ENCODE measurements around the gene QRICH1. TPM values are rescaled to one million over a fixed set of nuclear protein-coding genes. Genes with fewer than 3 reads are reported as not detected.
A peak's percentile ranks its signal among the peaks of the same experiment; 100 is the strongest.

Gene QRICH1
- total and polyA plus RNA-seq, 2 donors (not counting 1 experiment from before 2014, with no cell fraction given) = 48.7 to 59.0 TPM

DNA sequence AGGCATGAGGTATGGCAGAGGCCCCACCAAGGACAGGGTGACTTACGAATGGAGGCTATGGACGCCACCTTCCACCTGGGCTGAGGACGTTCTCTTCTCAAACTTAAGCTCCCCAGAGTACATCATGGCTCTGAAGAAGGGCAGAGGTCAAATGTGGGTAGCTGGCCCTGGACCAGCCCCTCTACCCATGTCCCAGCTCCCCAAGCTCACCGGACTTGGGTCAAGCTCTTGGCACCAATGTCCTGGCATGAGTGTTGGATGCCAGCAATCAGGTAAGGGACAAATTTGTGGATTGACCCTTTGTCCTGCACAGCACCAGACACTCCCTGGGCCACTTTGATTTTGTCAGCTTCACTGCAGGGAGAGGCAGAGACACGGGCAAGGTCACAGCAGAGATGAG lies 69.4 kb downstream of the QRICH1 start:
- peaks cover 32% of the 10 kb centered on the region for H3K36me3 ChIP-seq (ENCODE audit: control insufficient read depth, insufficient read depth, low read length)
- H3K27ac ChIP-seq (ENCODE audit: insufficient read depth, low read length) = no peak overlapping the region
- H3K79me2 ChIP-seq (ENCODE audit: control insufficient read depth, insufficient read depth, low read length) = peaks cover 62% of the 10 kb centered on the region
- no peak overlapping the region for H3K4me2 ChIP-seq (ENCODE audit: extremely low read depth, insufficient read depth, low read length)
- no peaks in the 10 kb centered on the region for H3K9me3 ChIP-seq (ENCODE audit: control insufficient read depth, insufficient read depth, low read depth, low read length)
- no peaks in the 10 kb centered on the region for H4K20me1 ChIP-seq (ENCODE audit: control insufficient read depth, extremely low read depth, insufficient read depth, low read length)
- H2AFZ ChIP-seq (ENCODE audit: low read length) = no peak overlapping the region
- TF ChIP-seq, protein P1, sequence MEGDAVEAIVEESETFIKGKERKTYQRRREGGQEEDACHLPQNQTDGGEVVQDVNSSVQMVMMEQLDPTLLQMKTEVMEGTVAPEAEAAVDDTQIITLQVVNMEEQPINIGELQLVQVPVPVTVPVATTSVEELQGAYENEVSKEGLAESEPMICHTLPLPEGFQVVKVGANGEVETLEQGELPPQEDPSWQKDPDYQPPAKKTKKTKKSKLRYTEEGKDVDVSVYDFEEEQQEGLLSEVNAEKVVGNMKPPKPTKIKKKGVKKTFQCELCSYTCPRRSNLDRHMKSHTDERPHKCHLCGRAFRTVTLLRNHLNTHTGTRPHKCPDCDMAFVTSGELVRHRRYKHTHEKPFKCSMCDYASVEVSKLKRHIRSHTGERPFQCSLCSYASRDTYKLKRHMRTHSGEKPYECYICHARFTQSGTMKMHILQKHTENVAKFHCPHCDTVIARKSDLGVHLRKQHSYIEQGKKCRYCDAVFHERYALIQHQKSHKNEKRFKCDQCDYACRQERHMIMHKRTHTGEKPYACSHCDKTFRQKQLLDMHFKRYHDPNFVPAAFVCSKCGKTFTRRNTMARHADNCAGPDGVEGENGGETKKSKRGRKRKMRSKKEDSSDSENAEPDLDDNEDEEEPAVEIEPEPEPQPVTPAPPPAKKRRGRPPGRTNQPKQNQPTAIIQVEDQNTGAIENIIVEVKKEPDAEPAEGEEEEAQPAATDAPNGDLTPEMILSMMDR (conservative IDR thresholded peaks at IDR 0.05 in 1 of 2, IDR thresholded peaks at IDR 0.05 in 1 of 2; ENCODE audit: low read depth in 1 of 2, low read length in 2 of 2) = no peak
- TF ChIP-seq EZH2 (IDR thresholded peaks at IDR 0.05; ENCODE audit: low read length, missing control alignments) = no peak
- no peak for DNase-seq (ENCODE audit: low read depth in 2 of 2)
- peaks cover 14% of the 10 kb centered on the region for H3K4me1 ChIP-seq (ENCODE audit: control insufficient read depth, extremely low read depth, insufficient read depth, low read length)
- H3K9ac ChIP-seq (ENCODE audit: insufficient read depth, low read length) = no peak overlapping the region
- no peaks in the 10 kb centered on the region for H3K27me3 ChIP-seq (ENCODE audit: control insufficient read depth, insufficient read depth, low read length)
- no peak overlapping the region for H3K4me3 ChIP-seq (replicated peaks in 1 of 4; ENCODE audit: control extremely low read depth in 1 of 4, insufficient read depth in 1 of 4, low read depth in 3 of 4, low read length in 4 of 4)

DNA sequence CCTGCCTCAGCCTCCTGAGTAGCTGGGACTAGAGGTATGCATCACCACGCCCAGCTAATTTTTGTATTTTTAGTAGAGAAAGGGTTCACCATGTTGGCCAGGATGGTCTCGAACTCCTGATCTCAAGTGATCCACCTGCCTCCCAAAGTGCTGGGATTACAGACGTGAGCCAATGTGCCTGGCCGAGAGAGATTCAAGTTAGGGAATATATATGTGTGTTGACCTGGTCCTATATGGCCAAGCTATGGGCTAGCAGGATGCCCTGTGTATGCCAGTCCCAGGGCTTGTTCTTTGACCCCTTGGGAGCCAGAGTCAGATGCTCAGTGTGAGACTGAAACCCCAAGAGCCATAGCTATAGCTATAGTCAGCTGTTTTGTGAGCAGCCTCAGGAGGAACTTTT lies 70.1 kb downstream of the QRICH1 start:
- no peak overlapping the region for H3K9ac ChIP-seq (ENCODE audit: insufficient read depth, low read length)
- TF ChIP-seq, protein P1 (conservative IDR thresholded peaks at IDR 0.05 in 1 of 2, IDR thresholded peaks at IDR 0.05 in 1 of 2; ENCODE audit: low read depth in 1 of 2, low read length in 2 of 2) = no peak
- no peak for TF ChIP-seq EZH2 (IDR thresholded peaks at IDR 0.05; ENCODE audit: low read length, missing control alignments)
- H3K36me3 ChIP-seq (ENCODE audit: control insufficient read depth, insufficient read depth, low read length) = peaks cover 32% of the 10 kb centered on the region
- peaks cover 59% of the 10 kb centered on the region for H3K79me2 ChIP-seq (ENCODE audit: control insufficient read depth, insufficient read depth, low read length)
- H3K27ac ChIP-seq (ENCODE audit: insufficient read depth, low read length) = no peak overlapping the region
- H4K20me1 ChIP-seq (ENCODE audit: control insufficient read depth, extremely low read depth, insufficient read depth, low read length) = no peaks in the 10 kb centered on the region
- no peak overlapping the region for H3K4me3 ChIP-seq (replicated peaks in 1 of 4; ENCODE audit: control extremely low read depth in 1 of 4, insufficient read depth in 1 of 4, low read depth in 3 of 4, low read length in 4 of 4)
- H3K27me3 ChIP-seq (ENCODE audit: control insufficient read depth, insufficient read depth, low read length) = no peaks in the 10 kb centered on the region
- DNase-seq (ENCODE audit: low read depth in 2 of 2) = no peak
- peaks cover 14% of the 10 kb centered on the region for H3K4me1 ChIP-seq (ENCODE audit: control insufficient read depth, extremely low read depth, insufficient read depth, low read length)
- no peaks in the 10 kb centered on the region for H3K9me3 ChIP-seq (ENCODE audit: control insufficient read depth, insufficient read depth, low read depth, low read length)
- no peak overlapping the region for H3K4me2 ChIP-seq (ENCODE audit: extremely low read depth, insufficient read depth, low read length)
- no peak overlapping the region for H2AFZ ChIP-seq (ENCODE audit: low read length)

DNA sequence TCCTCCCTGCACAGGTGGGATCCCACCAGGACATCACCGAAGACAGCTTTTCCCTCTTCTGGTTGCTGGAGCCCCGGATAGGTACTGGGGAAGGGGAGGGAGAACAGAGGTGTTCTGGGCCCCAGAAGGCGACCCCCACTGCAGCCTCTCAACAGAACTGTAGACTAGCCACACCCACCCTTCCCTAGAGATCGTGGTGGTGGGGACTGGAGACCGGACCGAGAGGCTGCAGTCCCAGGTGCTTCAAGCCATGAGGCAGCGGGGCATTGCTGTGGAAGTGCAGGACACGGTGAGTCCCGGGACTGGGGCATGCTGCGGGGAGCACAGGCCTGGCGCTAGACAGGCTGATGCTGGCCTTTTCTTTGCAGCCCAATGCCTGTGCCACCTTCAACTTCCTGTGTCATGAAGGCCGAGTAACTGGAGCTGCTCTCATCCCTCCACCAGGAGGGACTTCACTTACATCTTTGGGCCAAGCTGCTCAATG lies 71.1 kb downstream of the QRICH1 start:
- Histone ChIP-seq H3K79me2 (ENCODE audit: control insufficient read depth, insufficient read depth, low read length) (peaks cover 49% of the 10 kb centered on the region), H3K9ac (ENCODE audit: insufficient read depth, low read length) (peak overlapping the region; percentile 98), H3K4me1 (ENCODE audit: control insufficient read depth, extremely low read depth, insufficient read depth, low read length) (peaks cover 8% of the 10 kb centered on the region), H3K36me3 (ENCODE audit: control insufficient read depth, insufficient read depth, low read length) (peaks cover 32% of the 10 kb centered on the region), H3K27me3 (ENCODE audit: control insufficient read depth, insufficient read depth, low read length) (no peaks in the 10 kb centered on the region), H3K4me2 (ENCODE audit: extremely low read depth, insufficient read depth, low read length) (peak overlapping the region; percentile 86), H3K4me3 (replicated peaks in 1 of 4; ENCODE audit: control extremely low read depth in 1 of 4, insufficient read depth in 1 of 4, low read depth in 3 of 4, low read length in 4 of 4) (peak overlapping the region; percentile 88 to 95 (median 93)), H4K20me1 (ENCODE audit: control insufficient read depth, extremely low read depth, insufficient read depth, low read length) (no peaks in the 10 kb centered on the region), H3K9me3 (ENCODE audit: control insufficient read depth, insufficient read depth, low read depth, low read length) (no peaks in the 10 kb centered on the region), H3K27ac (ENCODE audit: insufficient read depth, low read length) (peak overlapping the region; percentile 89), H2AFZ (ENCODE audit: low read length) (no peak overlapping the region)
- no peak for DNase-seq (ENCODE audit: low read depth in 2 of 2)
- TF ChIP-seq, protein P1 (conservative IDR thresholded peaks at IDR 0.05 in 1 of 2, IDR thresholded peaks at IDR 0.05 in 1 of 2; ENCODE audit: low read depth in 1 of 2, low read length in 2 of 2) = no peak
- no peak for TF ChIP-seq EZH2 (IDR thresholded peaks at IDR 0.05; ENCODE audit: low read length, missing control alignments)
